Uterus (tissue), 2 donors: ENCODE data around the gene PCDH9.

Experiments used
- CTCF ChIP-seq, 4 experiments: fragments of 200-600 bp in 2 of 4; fragments of 450-650 bp in 2 of 4; sonication (generic) in 2 of 4; IDR thresholded peaks; one replicate each; pipeline ENCODE4 v1.5.1; 2016 to 2019; ENCODE audit warnings: antibody characterized with exemption in 4 of 4, mild to moderate bottlenecking in 2 of 4, moderate library complexity in 1 of 4
- POLR2A ChIP-seq, 2 donors: fragments of 450-650 bp; IDR thresholded peaks; one replicate each; pipeline ENCODE4 v1.6.1; 2016; ENCODE audit warnings: antibody characterized with exemption in 2 of 2, mild to moderate bottlenecking in 1 of 2, moderate library complexity in 1 of 2

- TF ChIP-seq CTCF (IDR thresholded peaks at IDR 0.05) = no peak
- no peak for TF ChIP-seq POLR2A (IDR thresholded peaks at IDR 0.05)
These were observed 595.8 kb downstream of the PCDH9 start for GRCh38 chr13:66634384-66634783.
